Suprapubic skin (tissue), 4 donors: ENCODE results near the gene USP2.

ENCODE experiments used
- CTCF ChIP-seq, 2 donors: fragments of 200-600 bp in 1 of 2; fragments of 450-650 bp in 1 of 2; sonication (generic) in 1 of 2; IDR thresholded peaks; one replicate each; pipeline ENCODE4 v1.5.1; 2016 to 2019; ENCODE audit warnings: antibody characterized with exemption in 2 of 2, mild to moderate bottlenecking in 1 of 2, moderate library complexity in 1 of 2
- EP300 ChIP-seq: sonication (generic); formaldehyde crosslinking; IDR thresholded peaks from one replicate; pipeline ENCODE4 v1.6.1; 2017; ENCODE audit warnings: antibody characterized with exemption
- POLR2AphosphoS5 ChIP-seq, 3 donors: sonication (generic); formaldehyde crosslinking; IDR thresholded peaks; one replicate each; pipeline ENCODE4 v1.6.1; 2017; ENCODE audit warnings: antibody characterized with exemption in 3 of 3

- TF ChIP-seq CTCF (IDR thresholded peaks at IDR 0.05) (no peak), EP300 (no peak), POLR2AphosphoS5 (IDR thresholded peaks at IDR 0.05) (no peak)
Observed at GRCh38 chr11:119342023-119342300, 39.5 kb downstream of the USP2 start.
